HCT116 (cell line): Measurements from ENCODE around the gene PRCC. TPM values are rescaled to one million over a fixed set of nuclear protein-coding genes. Genes with fewer than 3 reads are reported as not detected.
A peak's percentile ranks its signal among the peaks of the same experiment; 100 is the strongest.

Experiments used
- ATAC-seq: fragments of 200-7000 bp; cut with Tn5 transposase; 2 replicates; pipeline ENCODE4 v1.9.1; 2020; ENCODE audit warnings: mild to moderate bottlenecking, moderate library complexity
- BruUV-seq: library from RNA; stranded (reverse); fragments of 400-500 nt; replicated peaks from 2 replicates; lab custom pipeline; 2021; lab: Mats Ljungman, UMichigan
- CTCF ChIA-PET: fragments of 300-600 bp; sonication (Branson Sonifier 250); formaldehyde crosslinking; loops from one replicate; lab custom pipeline; 2021; ENCODE audit warnings: antibody characterized with exemption; lab: Charles Lee
- POLR2A ChIA-PET: fragments of 300-600, 350-600 bp; sonication (Branson Sonifier 250); formaldehyde crosslinking; loops from one replicate; lab custom pipeline; 2021; ENCODE audit warnings: antibody characterized with exemption; lab: Charles Lee
- RAD21 ChIA-PET, 2 experiments: fragments of 300-600 bp; sonication (Branson Sonifier 250); formaldehyde crosslinking; loops; one replicate each; lab custom pipeline; 2023; ENCODE audit warnings: low total read pairs in 2 of 2; ENCODE audit not compliant: uncharacterized antibody in 2 of 2, unreplicated experiment in 2 of 2, low non-redundant PET in 1 of 2; lab: Charles Lee
- DNase-seq: peaks from one replicate; pipeline ENCODE4 v3.0.0-alpha.2; 2010; ENCODE audit warnings: low read depth, low spot score
- H2AFZ ChIP-seq: fragments of 200-600 bp; shearing (Covaris generic), sonication (generic); 2 replicates; pipeline ENCODE4 v1.6.1; 2017; ENCODE audit warnings: low read depth, mixed run types, mixed read lengths, antibody characterized with exemption, low read length; ENCODE audit not compliant: poor library complexity, severe bottlenecking
- H3K27ac ChIP-seq: 2 replicates; pipeline ENCODE4 v1.5.1; 2012; ENCODE audit warnings: low read depth, low read length
- H3K27me3 ChIP-seq: fragments of 200-600 bp; sonication (generic); 2 replicates; pipeline ENCODE4 v1.6.1; 2016; ENCODE audit warnings: mixed run types, low read length, mixed read lengths; ENCODE audit not compliant: insufficient read depth
- H3K36me3 ChIP-seq, 2 experiments: fragments of 200-500 bp in 1 of 2; fragments of 200-600 bp in 1 of 2; sonication (Bioruptor generic) in 1 of 2; sonication (generic) in 1 of 2; 2 replicates each; pipeline versions ENCODE4 v1.5.1 to v1.6.1; 2014 to 2016; ENCODE audit warnings: low read length in 2 of 2, inconsistent platforms in 1 of 2, mixed read lengths in 1 of 2, mixed run types in 1 of 2; ENCODE audit not compliant: insufficient read depth in 2 of 2, control insufficient read depth in 1 of 2
- H3K4me1 ChIP-seq, 2 experiments: fragments of 200-600 bp in 1 of 2; sonication (generic) in 1 of 2; 2 replicates each; pipeline versions ENCODE4 v1.5.1 to v1.6.1; 2012 to 2017; ENCODE audit warnings: low read length in 2 of 2, inconsistent platforms in 1 of 2, mild to moderate bottlenecking in 1 of 2, mixed read lengths in 1 of 2, mixed run types in 1 of 2, moderate library complexity in 1 of 2; ENCODE audit not compliant: insufficient read depth in 2 of 2, control insufficient read depth in 1 of 2
- H3K4me2 ChIP-seq: fragments of 200-600 bp; sonication (generic); 2 replicates; pipeline ENCODE4 v1.6.1; 2017; ENCODE audit warnings: mixed run types, low read length, mixed read lengths
- H3K4me3 ChIP-seq, 2 experiments: fragments of 200-600 bp in 1 of 2; sonication (generic) in 1 of 2; replicated peaks in 1 of 2; 2 replicates each; pipeline ENCODE4 v1.5.1; 2011 to 2016; ENCODE audit warnings: low read length in 2 of 2, control low read depth in 1 of 2, low read depth in 1 of 2, mild to moderate bottlenecking in 1 of 2, mixed read lengths in 1 of 2, mixed run types in 1 of 2
- H3K79me2 ChIP-seq: fragments of 200-600 bp; sonication (generic); 2 replicates; pipeline ENCODE4 v1.6.1; 2017; ENCODE audit warnings: mild to moderate bottlenecking, mixed run types, low read length, moderate library complexity, mixed read lengths; ENCODE audit not compliant: insufficient read depth
- H3K9ac ChIP-seq: fragments of 200-600 bp; sonication (generic); 2 replicates; pipeline ENCODE4 v1.6.1; 2016; ENCODE audit warnings: low read length, mixed read lengths
- H3K9me2 ChIP-seq: fragments of 200-600 bp; sonication (generic), shearing (Covaris generic); 2 replicates; pipeline ENCODE4 v1.6.1; 2017; ENCODE audit warnings: mixed run types, mild to moderate bottlenecking, moderate library complexity; ENCODE audit not compliant: insufficient read depth
- H3K9me3 ChIP-seq, 2 experiments: fragments of 200-500 bp in 1 of 2; fragments of 200-600 bp in 1 of 2; sonication (Bioruptor generic) in 1 of 2; sonication (generic) in 1 of 2; 2 replicates each; pipeline ENCODE4 v1.6.1; 2014 to 2017; ENCODE audit warnings: low read length in 2 of 2, mixed read lengths in 2 of 2, inconsistent platforms in 1 of 2, low read depth in 1 of 2, mild to moderate bottlenecking in 1 of 2, mixed run types in 1 of 2, moderate library complexity in 1 of 2; ENCODE audit not compliant: control insufficient read depth in 1 of 2, insufficient read depth in 1 of 2
- H4K20me1 ChIP-seq: fragments of 200-600 bp; sonication (generic), shearing (Covaris generic); 2 replicates; pipeline ENCODE4 v1.6.1; 2017; ENCODE audit warnings: mixed run types, mild to moderate bottlenecking, moderate library complexity; ENCODE audit not compliant: insufficient read depth
- CEBPB ChIP-seq: IDR thresholded peaks from 2 replicates; pipeline ENCODE4 v1.6.1; 2012; ENCODE audit warnings: low read depth
- CTCF ChIP-seq, 3 experiments: fragments of 200-600 bp in 1 of 3; sonication (generic) in 1 of 3; IDR thresholded peaks in 2 of 3; conservative IDR thresholded peaks in 1 of 3; 2 replicates each; pipeline ENCODE4 v1.5.1; 2012 to 2017; ENCODE audit warnings: low read depth in 2 of 3, low read length in 2 of 3, antibody characterized with exemption in 1 of 3, borderline replicate concordance in 1 of 3, control low read depth in 1 of 3, mild to moderate bottlenecking in 1 of 3, mixed read lengths in 1 of 3, mixed run types in 1 of 3, moderate library complexity in 1 of 3; ENCODE audit not compliant: insufficient read depth in 1 of 3
- ELF1 ChIP-seq: IDR thresholded peaks from 2 replicates; pipeline ENCODE4 v1.6.1; 2012; ENCODE audit warnings: low read depth, borderline replicate concordance
- EZH2 ChIP-seq: fragments of 200-600 bp; sonication (generic); IDR thresholded peaks from 2 replicates; pipeline ENCODE4 v1.6.1; 2017; ENCODE audit warnings: antibody characterized with exemption, mixed run types
- FOSL1 ChIP-seq: IDR thresholded peaks from 2 replicates; pipeline ENCODE4 v1.6.1; 2012; ENCODE audit warnings: low read depth
- POLR2A ChIP-seq: IDR thresholded peaks from 2 replicates; pipeline ENCODE4 v1.7.0; 2011; ENCODE audit warnings: borderline replicate concordance; ENCODE audit not compliant: insufficient read depth, insufficient read length; ENCODE audit errors: extremely low read depth
- POLR2AphosphoS5 ChIP-seq: IDR thresholded peaks from 2 replicates; pipeline ENCODE4 v1.6.1; 2011; ENCODE audit warnings: mild to moderate bottlenecking, low read depth, low read length, moderate library complexity
- RAD21 ChIP-seq: IDR thresholded peaks from 2 replicates; pipeline ENCODE4 v1.6.1; 2012; ENCODE audit warnings: low read depth, mild to moderate bottlenecking
- REST ChIP-seq: IDR thresholded peaks from 2 replicates; pipeline ENCODE4 v1.6.1; 2012; ENCODE audit warnings: low read depth
- SIN3A ChIP-seq: IDR thresholded peaks from 2 replicates; pipeline ENCODE4 v1.6.1; 2012; ENCODE audit warnings: low read depth
- SP1 ChIP-seq: IDR thresholded peaks from 2 replicates; pipeline ENCODE4 v1.6.1; 2012; ENCODE audit warnings: low read depth
- SRF ChIP-seq: IDR thresholded peaks from 2 replicates; pipeline ENCODE4 v1.6.1; 2012; ENCODE audit warnings: low read depth
- TCF7L2 ChIP-seq: IDR thresholded peaks from 2 replicates; pipeline ENCODE4 v1.7.0; 2011; ENCODE audit warnings: borderline replicate concordance, inconsistent platforms; ENCODE audit not compliant: insufficient read depth, insufficient read length; ENCODE audit errors: extremely low read depth
- ZBTB33 ChIP-seq: IDR thresholded peaks from 2 replicates; pipeline ENCODE4 v1.6.1; 2011; ENCODE audit warnings: mild to moderate bottlenecking, low read length, moderate library complexity; ENCODE audit not compliant: insufficient replicate concordance; ENCODE audit errors: extremely low read depth
- ZFX ChIP-seq: fragments of 450-650 bp; IDR thresholded peaks from 2 replicates; pipeline ENCODE4 v1.6.1; 2017
- intact Hi-C: fragments of 100-400 bp; cut with micrococcal nuclease; formaldehyde crosslinking; loops from 2 replicates; pipeline ENCODE4 v1.10.0; 2022
- total RNA-seq: library from RNA; stranded (reverse); gene quantifications from one replicate; pipeline ENCODE4 v1.2.1, GENCODE V29; 2021; ENCODE audit not compliant: unreplicated experiment

PRCC gene
- total RNA-seq, 1 experiment from 2014 or later = 78.1 TPM

GRCh38 chr1:156752843-156753482 lies 14.4 kb upstream of the PRCC start:
- ChIA-PET CTCF (interaction anchor here (1.5 kb wide), 1 partner anchor 27 kb away, joined by 10 read pairs; no protein-coding TSS in a partner anchor), POLR2A (interaction anchor here (0.6 to 1.9 kb wide), 2 partner anchors 12 to 14 kb away, joined by 3 to 9 read pairs; partner anchors contain the start of genes MRPL24 and PRCC), RAD21 (no interaction called here)
- Histone ChIP-seq H2AFZ (no peak overlapping the region), H3K9me2 (no peaks in the 10 kb centered on the region), H3K9ac (peak overlapping the region; percentile 94), H3K36me3 (no peaks in the 10 kb centered on the region; a peak in 1 of 4 replicates), H3K9me3 (no peaks in the 10 kb centered on the region), H3K27ac (peak overlapping the region; percentile 99; the same call in 1 of the 2 replicates), H3K4me1 (peaks cover 16 to 35% of the 10 kb centered on the region in 2 experiments), H3K79me2 (peaks cover 56% of the 10 kb centered on the region), H3K4me3 (peak overlapping the region; percentile 67 to 97), H4K20me1 (no peaks in the 10 kb centered on the region), H3K27me3 (no peaks in the 10 kb centered on the region), H3K4me2 (peak overlapping the region; percentile 97)
- no peak for TF ChIP-seq SRF
- no peak for TF ChIP-seq FOSL1
- no peak for TF ChIP-seq POLR2A
- TF ChIP-seq REST = no peak
- no peak for TF ChIP-seq POLR2AphosphoS5
- no peak for TF ChIP-seq SP1
- no peak for TF ChIP-seq CEBPB
- no peak for TF ChIP-seq ZFX
- no peak for TF ChIP-seq RAD21
- no peak for TF ChIP-seq SIN3A
- TF ChIP-seq EZH2 = no peak
- TF ChIP-seq TCF7L2 = no peak
- TF ChIP-seq CTCF (IDR thresholded peaks at IDR 0.05 in 2 of 3, conservative IDR thresholded peaks at IDR 0.05 in 1 of 3; ENCODE audit: borderline replicate concordance in 1 of 3, insufficient read depth in 1 of 3, low read depth in 2 of 3, low read length in 2 of 3) = no peak
- TF ChIP-seq ZBTB33 = no peak
- no peak for TF ChIP-seq ELF1
- intact Hi-C loops = loop anchor here (1.0 kb wide), 1 partner anchor 14 kb away; the partner anchor contains the start of gene PRCC
- ATAC-seq (no peak), DNase-seq (no peak)
- BruUV-seq = TSS peak; percentile 44
